WTC11 (cell line): ENCODE data around the gene SORCS2.

Experiments
- AR ChIP-seq: fragments of 250-450 bp; sonication (Bioruptor Pico); IDR thresholded peaks from 2 replicates; pipeline ENCODE4 v1.9.0; 2021; ENCODE audit warnings: mild to moderate bottlenecking
- CTCF ChIP-seq: fragments of 200-600 bp; IDR thresholded peaks from 2 replicates; pipeline ENCODE4 v1.8.0; 2022; ENCODE audit warnings: antibody characterized with exemption
- MAX ChIP-seq: sonication (generic); formaldehyde crosslinking; IDR thresholded peaks from 2 replicates; pipeline ENCODE4 v1.8.0; 2022; ENCODE audit warnings: mild to moderate bottlenecking, missing genetic modification reagents
- TCF7 ChIP-seq: sonication (generic); formaldehyde crosslinking; IDR thresholded peaks from 2 replicates; pipeline ENCODE4 v1.8.0; 2022; ENCODE audit warnings: mild to moderate bottlenecking, low read depth, missing genetic modification reagents, moderate library complexity
- ZNF317 ChIP-seq: sonication (generic); formaldehyde crosslinking; IDR thresholded peaks from 2 replicates; pipeline ENCODE4 v1.8.1; 2023; ENCODE audit warnings: low read depth, mild to moderate bottlenecking, moderate library complexity, missing genetic modification reagents, borderline replicate concordance

- no peak for TF ChIP-seq AR
- no peak for TF ChIP-seq ZNF317 (CRISPR knock-in tag)
- TF ChIP-seq CTCF = no peak
- TF ChIP-seq TCF7 (CRISPR knock-in tag) = no peak
- TF ChIP-seq MAX (CRISPR knock-in tag) = no peak
Measured at GRCh38 chr4:7762376-7763030, 570.2 kb downstream of the SORCS2 start.
